Neuronal stem cell (in vitro differentiated cells): ENCODE measurements around the gene CSN3. TPM values are rescaled to one million over a fixed set of nuclear protein-coding genes. Genes with fewer than 3 reads are reported as not detected.
"Not testable (repeated sequence)": the region's sequence is repeated elsewhere in the genome, so short reads cannot be mapped to it uniquely, and the experiment has no call there.

Experiments used
- DNase-seq: peaks from one replicate; pipeline ENCODE4 v3.0.0-alpha.2; 2013; ENCODE audit warnings: low spot score
- H2AFZ ChIP-seq: one replicate; pipeline ENCODE4 v1.6.1; 2013; ENCODE audit warnings: mild to moderate bottlenecking, low read length, inconsistent platforms
- H2AK5ac ChIP-seq: 2 replicates; pipeline ENCODE4 v1.6.1; 2013; ENCODE audit warnings: low read depth, mild to moderate bottlenecking, inconsistent platforms, low read length, moderate library complexity, mixed read lengths
- H2BK120ac ChIP-seq: 2 replicates; pipeline ENCODE4 v1.6.1; 2013; ENCODE audit warnings: low read depth, mild to moderate bottlenecking, inconsistent platforms, low read length, moderate library complexity, mixed read lengths
- H2BK12ac ChIP-seq: one replicate; pipeline ENCODE4 v1.6.1; 2013; ENCODE audit warnings: low read length, inconsistent platforms
- H2BK15ac ChIP-seq: 2 replicates; pipeline ENCODE4 v1.6.1; 2013; ENCODE audit warnings: mild to moderate bottlenecking, low read length, inconsistent platforms, mixed read lengths
- H2BK5ac ChIP-seq: one replicate; pipeline ENCODE4 v1.6.1; 2013; ENCODE audit warnings: inconsistent platforms, mild to moderate bottlenecking, low read length, moderate library complexity
- H3K14ac ChIP-seq: one replicate; pipeline ENCODE4 v1.6.1; 2013; ENCODE audit warnings: low read length, inconsistent platforms
- H3K18ac ChIP-seq: 2 replicates; pipeline ENCODE4 v1.6.1; 2013; ENCODE audit warnings: low read length, inconsistent platforms
- H3K23ac ChIP-seq: 2 replicates; pipeline ENCODE4 v1.6.1; 2013; ENCODE audit warnings: low read depth, mild to moderate bottlenecking, mixed read lengths, low read length, inconsistent platforms; ENCODE audit not compliant: poor library complexity
- H3K27ac ChIP-seq: replicated peaks from 3 replicates; pipeline ENCODE4 v1.5.1; 2013; ENCODE audit warnings: low read length, inconsistent platforms
- H3K27me3 ChIP-seq, 3 experiments: 2 replicates each; pipeline ENCODE4 v1.6.1; 2013; ENCODE audit warnings: low read length in 3 of 3, mild to moderate bottlenecking in 2 of 3, inconsistent platforms in 1 of 3, low read depth in 1 of 3, mixed read lengths in 1 of 3, moderate library complexity in 1 of 3; ENCODE audit not compliant: control insufficient read depth in 3 of 3, insufficient read depth in 3 of 3
- H3K36me3 ChIP-seq, 2 donors: replicated peaks in 1 of 2; 2 replicates each; pipeline ENCODE4 v1.6.1; 2013; ENCODE audit warnings: low read length in 2 of 2; ENCODE audit not compliant: control insufficient read depth in 2 of 2, insufficient read depth in 2 of 2
- H3K4ac ChIP-seq: 2 replicates; pipeline ENCODE4 v1.6.1; 2013; ENCODE audit warnings: inconsistent platforms, mild to moderate bottlenecking, low read length, moderate library complexity
- H3K4me1 ChIP-seq, 2 donors: 1 replicate in 1 of 2; 2 replicates in 1 of 2; pipeline ENCODE4 v1.6.1; 2013; ENCODE audit warnings: low read length in 2 of 2, low read depth in 1 of 2; ENCODE audit not compliant: control insufficient read depth in 2 of 2, insufficient read depth in 1 of 2
- H3K4me2 ChIP-seq: one replicate; pipeline ENCODE4 v1.6.1; 2013; ENCODE audit warnings: mild to moderate bottlenecking, low read length, inconsistent platforms; ENCODE audit not compliant: insufficient read depth, poor library complexity, severe bottlenecking
- H3K4me3 ChIP-seq, 2 donors: 2 replicates each; pipeline ENCODE4 v1.5.1; 2013; ENCODE audit warnings: low read length in 2 of 2, mild to moderate bottlenecking in 2 of 2, inconsistent platforms in 1 of 2, moderate library complexity in 1 of 2
- H3K79me1 ChIP-seq: one replicate; pipeline ENCODE4 v1.6.1; 2013; ENCODE audit warnings: low read depth, mild to moderate bottlenecking, inconsistent platforms, low read length, moderate library complexity
- H3K9ac ChIP-seq: one replicate; pipeline ENCODE4 v1.6.1; 2013; ENCODE audit warnings: mild to moderate bottlenecking, low read depth, low read length, inconsistent platforms; ENCODE audit not compliant: poor library complexity
- H3K9me3 ChIP-seq, 2 donors: replicated peaks in 1 of 2; 2 replicates each; pipeline versions ENCODE3 to v1.6.1; 2013; ENCODE audit warnings: low read length in 2 of 2, mild to moderate bottlenecking in 2 of 2, inconsistent platforms in 1 of 2, low read depth in 1 of 2, mixed read lengths in 1 of 2, moderate library complexity in 1 of 2; ENCODE audit not compliant: control insufficient read depth in 2 of 2, insufficient read depth in 1 of 2
- H4K8ac ChIP-seq: one replicate; pipeline ENCODE4 v1.6.1; 2013; ENCODE audit warnings: low read depth, mild to moderate bottlenecking, inconsistent platforms, low read length, moderate library complexity
- H4K91ac ChIP-seq: one replicate; pipeline ENCODE4 v1.6.1; 2013; ENCODE audit warnings: low read length, low read depth, mild to moderate bottlenecking, inconsistent platforms; ENCODE audit not compliant: poor library complexity
- WGBS, 2 donors: extraction: QIAGEN DNeasy Blood & Tissue Kit; methylation state at CpG; one replicate each; pipeline ENCODE4 v1.1.7; 2013; ENCODE audit warnings: missing lambda C conversion rate in 2 of 2, mixed read lengths in 1 of 2; ENCODE audit not compliant: insufficient read length in 2 of 2, insufficient replicate concordance in 1 of 2; ENCODE audit errors: extremely low coverage in 2 of 2; 5-methylcytosine and 5-hydroxymethylcytosine counted together
- polyA plus RNA-seq, 2 experiments: library from polyadenylated mRNA; stranded (reverse); fragments of 200-250 nt; gene quantifications; one replicate each; pipeline ENCODE4 v1.2.3, GENCODE V29; 2013

Gene CSN3
- not detected for polyA plus RNA-seq (2013, experiment 1 of 2)
- polyA plus RNA-seq (2013, experiment 2 of 2): not detected

GRCh38 chr4:70242297-70242696, at the start of gene CSN3:
CSN3 (plus strand) TSS chr4:70242597; CDS start chr4:70244820, 2,223 bp downstream.
- DNase-seq, H2BK12ac ChIP-seq, H4K8ac ChIP-seq, H3K4me2 ChIP-seq, H3K9me3 ChIP-seq, H3K18ac ChIP-seq, H2BK120ac ChIP-seq, H3K27me3 ChIP-seq, H3K9ac ChIP-seq, H4K91ac ChIP-seq, H3K4me3 ChIP-seq, H3K4me1 ChIP-seq, H3K36me3 ChIP-seq, H3K23ac ChIP-seq, H2BK15ac ChIP-seq, H3K79me1 ChIP-seq, H3K27ac ChIP-seq, H3K14ac ChIP-seq, H2AFZ ChIP-seq, H3K4ac ChIP-seq, H2BK5ac ChIP-seq, H2AK5ac ChIP-seq: not testable (repeated sequence)
- no CpG with 5 or more reads among the region's 3 CpGs for WGBS, 2 donors

DNA sequence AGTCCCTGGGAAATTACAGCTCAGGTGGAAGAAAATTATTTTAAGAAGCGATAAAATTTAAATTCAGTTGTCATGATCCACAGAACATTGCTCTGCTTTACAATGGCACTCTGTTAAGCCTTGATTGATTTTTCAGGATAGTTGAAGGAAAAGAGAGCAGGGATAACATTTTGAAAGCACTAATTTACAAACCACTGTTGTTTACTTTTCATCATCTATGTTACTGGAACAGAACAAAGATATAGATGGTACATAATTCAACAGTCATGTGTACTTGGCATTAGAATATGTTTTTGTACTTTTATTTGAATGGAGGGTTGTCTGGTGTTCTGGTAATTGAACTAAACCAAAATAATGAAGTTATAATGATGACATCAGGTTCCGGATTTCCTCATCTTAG, 49.5 kb upstream of the CSN3 start:
- no peak overlapping the region for H3K4ac ChIP-seq
- H3K4me1 ChIP-seq: peaks cover 0 to 3% of the 10 kb centered on the region in 2 donors
- H3K27me3 ChIP-seq: no peaks in the 10 kb centered on the region
- no peak overlapping the region for H3K14ac ChIP-seq
- no peak overlapping the region for H3K4me2 ChIP-seq
- no peak overlapping the region for H4K91ac ChIP-seq
- H3K27ac ChIP-seq: no peak overlapping the region
- no peak overlapping the region for H3K4me3 ChIP-seq
- WGBS, 2 donors: no CpG with 5 or more reads among the region's 2 CpGs
- H3K23ac ChIP-seq: no peak overlapping the region
- H2BK120ac ChIP-seq: no peak overlapping the region
- H3K79me1 ChIP-seq: no peaks in the 10 kb centered on the region
- no peak overlapping the region for H2AFZ ChIP-seq
- no peaks in the 10 kb centered on the region for H3K9me3 ChIP-seq
- no peak overlapping the region for H3K18ac ChIP-seq
- H3K9ac ChIP-seq: no peak overlapping the region
- H4K8ac ChIP-seq: no peak overlapping the region
- H2AK5ac ChIP-seq: no peak overlapping the region
- H2BK5ac ChIP-seq: no peak overlapping the region
- no peaks in the 10 kb centered on the region for H3K36me3 ChIP-seq
- no peak overlapping the region for H2BK12ac ChIP-seq
- H2BK15ac ChIP-seq: no peak overlapping the region
- DNase-seq: no peak

DNA sequence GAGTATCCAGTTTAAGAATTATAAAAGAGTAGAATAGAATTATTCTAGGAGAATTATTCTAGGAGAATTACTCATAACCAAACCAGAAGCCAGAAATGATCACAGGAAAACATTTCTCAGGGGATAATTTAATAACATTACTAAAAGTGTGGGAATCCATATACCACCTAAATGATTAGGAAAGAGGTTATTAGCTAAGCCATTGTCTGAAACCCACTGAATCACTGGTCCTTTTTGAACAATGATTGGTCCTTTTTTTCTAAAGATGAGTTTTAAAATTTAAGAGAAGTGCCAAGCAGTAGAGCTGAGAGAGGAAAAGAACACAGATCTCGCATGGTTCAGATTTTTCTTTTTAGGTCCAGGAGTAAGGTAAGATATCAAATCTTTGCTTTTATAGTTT, 47.0 kb upstream of the CSN3 start, which contains the start of gene ODAM:
TSS of gene ODAM (plus strand) at position 301 of the 400 bp plus-strand sequence. CDS start 819 bp downstream, outside the sequence.
- Histone ChIP-seq H3K9ac (no peak within 1 kb of the TSS), H2AFZ (no peak within 1 kb of the TSS), H3K9me3 (no peaks in the 10 kb centered on the region), H3K4me2 (no peak within 1 kb of the TSS), H3K23ac (no peak within 1 kb of the TSS), H2BK120ac (no peak within 1 kb of the TSS), H3K4ac (no peak within 1 kb of the TSS), H4K91ac (no peak within 1 kb of the TSS), H3K18ac (no peak within 1 kb of the TSS), H4K8ac (no peak within 1 kb of the TSS), H2AK5ac (no peak within 1 kb of the TSS), H3K36me3 (no peaks in the 10 kb centered on the region), H3K4me1 (peaks cover 0 to 4% of the 10 kb centered on the region in 2 donors), H2BK5ac (no peak within 1 kb of the TSS), H3K14ac (no peak within 1 kb of the TSS), H2BK15ac (no peak within 1 kb of the TSS), H3K27ac (no peak within 1 kb of the TSS), H3K4me3 (no peak within 1 kb of the TSS), H3K27me3 (no peaks in the 10 kb centered on the region), H3K79me1 (no peaks in the 10 kb centered on the region), H2BK12ac (no peak within 1 kb of the TSS)
- no CpG with 5 or more reads among the region's 1 CpG for WGBS, 2 donors
- DNase-seq: no peak

DNA sequence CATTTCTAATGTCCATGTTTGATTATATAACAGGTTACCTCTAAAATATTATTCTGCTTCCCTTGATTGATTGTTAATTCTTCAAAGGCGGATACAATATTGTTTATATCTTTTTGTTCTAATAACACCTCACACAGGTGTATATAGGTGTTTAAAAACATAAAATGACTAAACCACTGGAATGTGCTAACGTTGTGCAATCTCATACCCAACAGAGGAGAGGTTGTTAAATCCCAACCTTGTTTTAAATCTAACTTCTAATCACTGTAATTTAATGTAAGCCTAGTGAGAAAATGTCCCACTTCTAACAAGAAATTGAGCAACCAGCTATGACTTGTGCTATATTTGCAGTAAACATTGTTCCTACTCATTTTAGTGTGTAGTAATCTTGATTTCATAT, 45.5 kb upstream of the CSN3 start:
- Histone ChIP-seq H3K18ac (no peak overlapping the region), H3K9ac (no peak overlapping the region), H3K36me3 (no peaks in the 10 kb centered on the region), H3K27me3 (no peaks in the 10 kb centered on the region), H3K9me3 (no peaks in the 10 kb centered on the region), H4K8ac (no peak overlapping the region), H4K91ac (no peak overlapping the region), H2AK5ac (no peak overlapping the region), H3K4me2 (no peak overlapping the region), H2BK15ac (no peak overlapping the region), H2BK12ac (no peak overlapping the region), H3K4me1 (peaks cover 0 to 4% of the 10 kb centered on the region in 2 donors), H2AFZ (no peak overlapping the region), H3K27ac (no peak overlapping the region), H3K4me3 (no peak overlapping the region), H3K79me1 (no peaks in the 10 kb centered on the region), H2BK5ac (no peak overlapping the region), H3K14ac (no peak overlapping the region), H3K23ac (no peak overlapping the region), H2BK120ac (no peak overlapping the region), H3K4ac (no peak overlapping the region)
- no CpG with 5 or more reads among the region's 2 CpGs for WGBS, 2 donors
- no peak for DNase-seq
